Sigmoid colon (tissue), 7 donors: ENCODE results near the gene FBXO38. TPM values are rescaled to one million over a fixed set of nuclear protein-coding genes. Genes with fewer than 3 reads are reported as not detected.

Source experiments
- DNase-seq: peaks from one replicate; pipeline ENCODE4 v3.0.0-alpha.2; 2019
- H3K27ac ChIP-seq, 4 donors: fragments of 200-600 bp; sonication (generic); one replicate each; pipeline ENCODE4 v1.5.1; 2016 to 2019; ENCODE audit warnings: mild to moderate bottlenecking in 1 of 4
- H3K27me3 ChIP-seq, 3 donors: fragments of 200-600 bp; sonication (generic); one replicate each; pipeline ENCODE4 v1.5.1; 2019; ENCODE audit warnings: mild to moderate bottlenecking in 1 of 3
- H3K36me3 ChIP-seq, 4 donors: fragments of 200-600 bp; sonication (generic); one replicate each; pipeline ENCODE4 v1.5.1; 2016 to 2019
- H3K4me1 ChIP-seq, 4 donors: fragments of 200-600 bp; sonication (generic); one replicate each; pipeline ENCODE4 v1.5.1; 2017 to 2019
- H3K4me3 ChIP-seq, 4 donors: fragments of 200-600 bp; sonication (generic); one replicate each; pipeline ENCODE4 v1.5.1; 2017 to 2019; ENCODE audit warnings: mild to moderate bottlenecking in 2 of 4, moderate library complexity in 1 of 4
- H3K9me3 ChIP-seq, 4 donors: fragments of 200-600 bp in 3 of 4; sonication (generic) in 3 of 4; one replicate each; pipeline versions ENCODE4 v1.5.1 to v1.6.1; 2013 to 2019
- EP300 ChIP-seq, 4 donors: sonication (generic); formaldehyde crosslinking; IDR thresholded peaks; one replicate each; pipeline ENCODE4 v1.6.1; 2017; ENCODE audit warnings: antibody characterized with exemption in 4 of 4
- POLR2A ChIP-seq, 2 donors: fragments of 450-650 bp; IDR thresholded peaks; one replicate each; pipeline ENCODE4 v1.6.1; 2016; ENCODE audit warnings: antibody characterized with exemption in 2 of 2, mild to moderate bottlenecking in 2 of 2, moderate library complexity in 2 of 2
- POLR2AphosphoS5 ChIP-seq, 4 donors: sonication (generic); formaldehyde crosslinking; IDR thresholded peaks; one replicate each; pipeline ENCODE4 v1.6.1; 2017; ENCODE audit warnings: antibody characterized with exemption in 4 of 4
- WGBS, 2 donors: extraction: QIAGEN DNeasy Blood & Tissue Kit; methylation state at CpG; one replicate each; pipeline ENCODE4 v1.1.7; 2013; 5-methylcytosine and 5-hydroxymethylcytosine counted together
- intact Hi-C: fragments of 100-400 bp; cut with DNase I; formaldehyde crosslinking; loops from one replicate; pipeline ENCODE4 v1.15.1; 2023
- polyA plus RNA-seq, 3 donors: library from polyadenylated mRNA; stranded (reverse); fragments of 200-250 nt; gene quantifications; one replicate each; pipeline ENCODE4 v1.2.3, GENCODE V29; 2013
- total RNA-seq, 4 donors: library from RNA; depleted of rRNA; stranded (reverse); fragments of >200 nt; gene quantifications; one replicate each; pipeline ENCODE4 v1.1.0, GENCODE V29; 2016
- TF ChIP-seq, protein P1 (sequence below), 4 experiments: fragments of 450-650 bp in 3 of 4; fragments of 200-600 bp in 1 of 4; IDR thresholded peaks; one replicate each; pipeline ENCODE4 v1.5.1; 2016 to 2019; ENCODE audit warnings: antibody characterized with exemption in 4 of 4, mild to moderate bottlenecking in 3 of 4, moderate library complexity in 2 of 4
- donor health status: healthy with polysubstance abuse.
- donor health status: Bipolar disorder and iron deficiency.
- donor health status: healthy.

The FBXO38 gene
- total and polyA plus RNA-seq, 7 donors: 11.4 to 59.6 (median 46.0) TPM

DNA sequence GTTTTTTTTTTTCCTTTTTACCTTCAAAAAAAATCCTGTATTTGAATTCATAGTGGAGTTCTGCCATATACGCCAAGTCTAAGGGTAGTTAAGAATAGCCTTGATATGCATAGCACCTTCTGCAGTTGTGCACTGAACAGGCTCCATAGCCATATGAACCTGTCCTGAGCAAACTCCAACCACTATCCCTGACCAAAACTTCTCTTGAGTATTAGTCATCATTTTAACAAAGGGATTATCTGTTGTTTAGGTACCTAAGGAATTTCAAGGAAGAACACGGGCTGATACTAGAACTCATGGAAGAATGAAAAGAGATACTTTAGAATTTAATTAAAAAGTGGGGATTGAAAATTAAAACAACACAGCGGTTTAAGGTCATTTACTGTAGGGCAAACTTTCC is 1.9 kb upstream of the FBXO38 start:
- Histone ChIP-seq H3K27ac (no peak overlapping the region), H3K9me3 (no peaks in the 10 kb centered on the region), H3K27me3 (no peaks in the 10 kb centered on the region), H3K4me3 (no peak overlapping the region), H3K4me1 (peaks cover 0 to 33% (median 25%) of the 10 kb centered on the region in 4 donors), H3K36me3 (no peaks in the 10 kb centered on the region)
- intact Hi-C loops: no loop called here
- no peak for DNase-seq
- WGBS, 2 donors: 97 to 98% methylated on average over 3 of the region's 3 CpGs
- TF ChIP-seq EP300 (IDR thresholded peaks at IDR 0.05) (no peak), POLR2AphosphoS5 (IDR thresholded peaks at IDR 0.05) (no peak), POLR2A (IDR thresholded peaks at IDR 0.05) (no peak)
- TF ChIP-seq, protein P1, sequence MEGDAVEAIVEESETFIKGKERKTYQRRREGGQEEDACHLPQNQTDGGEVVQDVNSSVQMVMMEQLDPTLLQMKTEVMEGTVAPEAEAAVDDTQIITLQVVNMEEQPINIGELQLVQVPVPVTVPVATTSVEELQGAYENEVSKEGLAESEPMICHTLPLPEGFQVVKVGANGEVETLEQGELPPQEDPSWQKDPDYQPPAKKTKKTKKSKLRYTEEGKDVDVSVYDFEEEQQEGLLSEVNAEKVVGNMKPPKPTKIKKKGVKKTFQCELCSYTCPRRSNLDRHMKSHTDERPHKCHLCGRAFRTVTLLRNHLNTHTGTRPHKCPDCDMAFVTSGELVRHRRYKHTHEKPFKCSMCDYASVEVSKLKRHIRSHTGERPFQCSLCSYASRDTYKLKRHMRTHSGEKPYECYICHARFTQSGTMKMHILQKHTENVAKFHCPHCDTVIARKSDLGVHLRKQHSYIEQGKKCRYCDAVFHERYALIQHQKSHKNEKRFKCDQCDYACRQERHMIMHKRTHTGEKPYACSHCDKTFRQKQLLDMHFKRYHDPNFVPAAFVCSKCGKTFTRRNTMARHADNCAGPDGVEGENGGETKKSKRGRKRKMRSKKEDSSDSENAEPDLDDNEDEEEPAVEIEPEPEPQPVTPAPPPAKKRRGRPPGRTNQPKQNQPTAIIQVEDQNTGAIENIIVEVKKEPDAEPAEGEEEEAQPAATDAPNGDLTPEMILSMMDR (IDR thresholded peaks at IDR 0.05): no peak

DNA sequence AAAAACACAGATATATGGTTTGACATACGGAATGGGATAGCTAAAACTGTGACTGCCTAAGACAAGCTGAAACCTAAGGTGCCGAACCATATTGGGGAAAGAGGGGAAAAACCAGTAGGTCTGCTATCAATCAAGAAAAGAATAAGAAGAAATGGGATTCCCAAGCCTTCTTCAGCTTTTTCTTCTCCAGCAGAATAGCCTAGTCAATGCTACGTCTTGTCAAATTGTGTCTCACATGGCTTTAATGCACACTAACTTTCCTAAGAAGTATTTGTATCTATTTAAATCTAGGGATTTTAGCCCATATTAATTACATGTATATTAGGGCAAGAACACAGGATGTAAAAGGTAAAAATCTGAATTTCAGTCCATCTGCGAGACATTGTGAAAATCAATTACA is 797 bp upstream of the FBXO38 start:
- no peaks in the 10 kb centered on the region for H3K9me3 ChIP-seq
- H3K27ac ChIP-seq: peak overlapping the region; percentile 79 to 95 (median 87)
- 39 to 71% methylated on average over 4 of the region's 4 CpGs for WGBS, 2 donors
- peaks cover 0 to 40% (median 30%) of the 10 kb centered on the region in 4 donors for H3K4me1 ChIP-seq
- H3K36me3 ChIP-seq: no peaks in the 10 kb centered on the region
- peak overlapping the region; percentile 54 to 93 (median 72) for H3K4me3 ChIP-seq
- no peaks in the 10 kb centered on the region for H3K27me3 ChIP-seq
- TF ChIP-seq, protein P1 (IDR thresholded peaks at IDR 0.05): no peak
- TF ChIP-seq EP300 (IDR thresholded peaks at IDR 0.05) (no peak), POLR2AphosphoS5 (IDR thresholded peaks at IDR 0.05) (no peak), POLR2A (IDR thresholded peaks at IDR 0.05) (no peak)
- DNase-seq: no peak
- intact Hi-C loops: no loop called here

DNA sequence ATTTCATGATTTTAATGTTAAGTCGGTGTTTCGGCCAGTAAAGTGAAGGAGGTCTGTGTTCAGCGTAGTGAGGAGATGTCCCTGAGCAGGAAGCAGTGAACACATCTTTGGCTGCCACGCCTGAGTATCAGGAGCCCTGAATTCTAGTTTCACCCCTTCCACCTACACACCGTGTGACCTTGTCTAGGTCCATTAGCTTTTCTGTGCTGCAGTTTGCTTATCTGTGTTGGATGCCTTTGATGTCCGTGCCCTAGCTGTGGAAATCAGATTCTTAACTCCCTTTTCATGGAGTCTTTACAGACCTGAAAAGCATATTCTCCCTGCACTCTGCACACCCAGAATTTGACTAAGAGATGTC is 601 bp downstream of the FBXO38 start:
- no peak for DNase-seq
- Histone ChIP-seq H3K4me1 (peaks cover 0 to 49% (median 33%) of the 10 kb centered on the region in 4 donors), H3K9me3 (no peaks in the 10 kb centered on the region), H3K36me3 (peaks cover 0 to 3% (median 0%) of the 10 kb centered on the region in 4 donors), H3K27me3 (no peaks in the 10 kb centered on the region), H3K4me3 (peak overlapping the region; percentile 54 to 93 (median 72)), H3K27ac (peak overlapping the region; percentile 79 to 95 (median 87))
- TF ChIP-seq EP300 (IDR thresholded peaks at IDR 0.05) (no peak), POLR2AphosphoS5 (IDR thresholded peaks at IDR 0.05) (no peak), POLR2A (IDR thresholded peaks at IDR 0.05) (no peak)
- TF ChIP-seq, protein P1 (IDR thresholded peaks at IDR 0.05): no peak
- WGBS, 2 donors: 1 to 3% methylated on average over 6 of the region's 6 CpGs
- intact Hi-C loops: no loop called here

DNA sequence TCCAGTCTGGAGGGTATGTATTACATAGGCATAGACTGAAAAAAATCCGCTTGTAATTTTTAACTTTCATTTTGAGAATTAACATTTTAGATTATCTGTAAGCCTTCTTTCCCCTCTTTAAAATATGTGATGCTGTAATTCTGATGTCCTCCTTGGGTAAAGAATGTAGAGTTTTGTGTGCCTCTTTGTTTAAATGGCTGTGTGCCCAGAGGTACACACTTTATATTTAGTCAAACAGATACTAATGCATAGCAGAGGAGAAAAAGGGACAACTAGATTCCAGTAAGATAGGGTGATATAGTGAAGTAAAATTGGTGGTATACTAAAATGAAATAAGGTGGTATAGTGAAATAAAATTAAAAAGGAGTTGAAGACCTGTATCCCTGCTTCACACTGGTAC is 1.3 kb downstream of the FBXO38 start:
- Histone ChIP-seq H3K4me3 (peak overlapping the region in 2 of 4 donors; percentile 83 to 93), H3K9me3 (no peaks in the 10 kb centered on the region), H3K27me3 (no peaks in the 10 kb centered on the region), H3K4me1 (peaks cover 0 to 49% (median 33%) of the 10 kb centered on the region in 4 donors), H3K27ac (peak overlapping the region in 3 of 4 donors; percentile 79 to 95 (median 90)), H3K36me3 (peaks cover 0 to 5% (median 0%) of the 10 kb centered on the region in 4 donors)
- intact Hi-C loops: no loop called here
- no peak for DNase-seq
- TF ChIP-seq, protein P1 (IDR thresholded peaks at IDR 0.05): no peak
- no peak for TF ChIP-seq EP300 (IDR thresholded peaks at IDR 0.05)
- no peak for TF ChIP-seq POLR2AphosphoS5 (IDR thresholded peaks at IDR 0.05)
- TF ChIP-seq POLR2A (IDR thresholded peaks at IDR 0.05): no peak
- WGBS, 2 donors: 84 to 91% methylated on average over 1 of the region's 1 CpG

DNA sequence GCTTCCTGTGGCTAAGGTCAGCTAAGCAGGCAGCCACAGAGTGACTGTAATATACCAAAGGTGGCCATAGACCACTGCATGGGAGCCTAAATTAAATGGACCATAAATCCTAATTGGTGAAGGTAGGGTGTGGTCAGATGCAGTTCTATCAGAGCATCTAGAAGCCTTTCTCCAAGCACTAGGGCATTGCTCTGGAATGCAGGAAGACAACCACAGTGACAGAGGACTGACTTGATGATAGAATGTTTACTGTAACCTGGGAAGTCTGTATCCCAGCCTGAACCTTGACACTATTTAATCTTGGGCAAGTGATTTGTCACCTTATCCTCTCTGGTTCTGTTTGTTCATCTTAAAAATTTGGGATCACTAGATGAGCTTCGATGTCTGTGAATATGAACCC is 2.3 kb downstream of the FBXO38 start:
- Histone ChIP-seq H3K27ac (no peak overlapping the region), H3K4me1 (peaks cover 0 to 49% (median 35%) of the 10 kb centered on the region in 4 donors), H3K9me3 (no peaks in the 10 kb centered on the region), H3K4me3 (no peak overlapping the region), H3K36me3 (peaks cover 0 to 5% (median 0%) of the 10 kb centered on the region in 4 donors), H3K27me3 (no peaks in the 10 kb centered on the region)
- intact Hi-C loops: no loop called here
- DNase-seq: no peak
- 97 to 98% methylated on average over 1 of the region's 1 CpG for WGBS, 2 donors
- no peak for TF ChIP-seq POLR2AphosphoS5 (IDR thresholded peaks at IDR 0.05)
- TF ChIP-seq EP300 (IDR thresholded peaks at IDR 0.05): no peak
- no peak for TF ChIP-seq POLR2A (IDR thresholded peaks at IDR 0.05)
